H9 (cell line): ENCODE results near the gene ZNF561. TPM values are rescaled to one million over a fixed set of nuclear protein-coding genes. Genes with fewer than 3 reads are reported as not detected.

ENCODE experiments used
- DNase-seq: peaks from one replicate; pipeline ENCODE4 v3.0.0-alpha.2; 2017
- H2AFZ ChIP-seq: one replicate; pipeline ENCODE4 v1.6.1; 2013; ENCODE audit warnings: mild to moderate bottlenecking, low read length, control low read depth, moderate library complexity
- H2AK5ac ChIP-seq: 2 replicates; pipeline ENCODE4 v1.6.1; 2013; ENCODE audit warnings: low read length, control low read depth, mixed read lengths; ENCODE audit not compliant: insufficient read length
- H2BK120ac ChIP-seq: one replicate; pipeline ENCODE4 v1.6.1; 2013; ENCODE audit warnings: low read depth, mild to moderate bottlenecking, low read length, control low read depth, inconsistent platforms; ENCODE audit not compliant: poor library complexity, severe bottlenecking
- H2BK12ac ChIP-seq: 2 replicates; pipeline ENCODE4 v1.6.1; 2013; ENCODE audit warnings: low read length, control low read depth, mixed read lengths, low read depth; ENCODE audit not compliant: insufficient read length
- H2BK15ac ChIP-seq: 2 replicates; pipeline ENCODE4 v1.6.1; 2013; ENCODE audit warnings: low read depth, low read length, control low read depth
- H2BK20ac ChIP-seq: one replicate; pipeline ENCODE4 v1.6.1; 2013; ENCODE audit warnings: low read depth, mild to moderate bottlenecking, low read length, control low read depth, inconsistent platforms; ENCODE audit not compliant: poor library complexity, severe bottlenecking
- H2BK5ac ChIP-seq: 2 replicates; pipeline ENCODE4 v1.6.1; 2013; ENCODE audit warnings: low read length, control low read depth, mixed read lengths; ENCODE audit not compliant: insufficient read length
- H3K14ac ChIP-seq: 2 replicates; pipeline ENCODE4 v1.6.1; 2013; ENCODE audit warnings: low read length, control low read depth; ENCODE audit not compliant: insufficient read depth
- H3K18ac ChIP-seq: 2 replicates; pipeline ENCODE4 v1.6.1; 2013; ENCODE audit warnings: low read depth, mild to moderate bottlenecking, mixed read lengths, low read length, control low read depth; ENCODE audit not compliant: insufficient read length
- H3K23ac ChIP-seq: 2 replicates; pipeline ENCODE4 v1.6.1; 2013; ENCODE audit warnings: low read length, control low read depth, mixed read lengths, low read depth; ENCODE audit not compliant: insufficient read length
- H3K23me2 ChIP-seq: 2 replicates; pipeline ENCODE4 v1.6.1; 2013; ENCODE audit warnings: low read depth, mild to moderate bottlenecking, mixed read lengths, low read length, control low read depth; ENCODE audit not compliant: insufficient read length, poor library complexity, severe bottlenecking
- H3K27ac ChIP-seq: 2 replicates; pipeline ENCODE4 v1.5.1; 2013; ENCODE audit warnings: low read length, control low read depth, mixed read lengths, low read depth; ENCODE audit not compliant: insufficient read length
- H3K27me3 ChIP-seq: 2 replicates; pipeline ENCODE4 v1.6.1; 2013; ENCODE audit warnings: low read length, control low read depth, inconsistent platforms; ENCODE audit not compliant: insufficient read depth
- H3K4ac ChIP-seq: 2 replicates; pipeline ENCODE4 v1.6.1; 2013; ENCODE audit warnings: low read depth, mild to moderate bottlenecking, control low read depth, inconsistent platforms, low read length, moderate library complexity
- H3K4me1 ChIP-seq: 2 replicates; pipeline ENCODE4 v1.6.1; 2013; ENCODE audit warnings: low read length, control low read depth, inconsistent platforms; ENCODE audit not compliant: insufficient read depth
- H3K4me2 ChIP-seq: 2 replicates; pipeline ENCODE4 v1.6.1; 2013; ENCODE audit warnings: low read length, control low read depth, mixed read lengths; ENCODE audit not compliant: insufficient read length, insufficient read depth
- H3K56ac ChIP-seq: 2 replicates; pipeline ENCODE4 v1.6.1; 2013; ENCODE audit warnings: low read depth, mild to moderate bottlenecking, mixed read lengths, low read length, control low read depth; ENCODE audit not compliant: insufficient read length
- H3K79me1 ChIP-seq: 2 replicates; pipeline ENCODE4 v1.6.1; 2013; ENCODE audit warnings: low read depth, mild to moderate bottlenecking, moderate library complexity, low read length, control low read depth, inconsistent platforms; ENCODE audit not compliant: insufficient read depth, poor library complexity, severe bottlenecking
- H3K79me2 ChIP-seq: 2 replicates; pipeline ENCODE4 v1.6.1; 2013; ENCODE audit warnings: low read length, control low read depth, inconsistent platforms; ENCODE audit not compliant: insufficient read depth
- H3K9ac ChIP-seq: 2 replicates; pipeline ENCODE4 v1.6.1; 2013; ENCODE audit warnings: low read length, control low read depth, mixed read lengths; ENCODE audit not compliant: insufficient read length; ENCODE audit errors: extremely low read depth
- H3K9me3 ChIP-seq: one replicate; pipeline ENCODE4 v1.6.1; 2013; ENCODE audit warnings: low read depth, low read length, inconsistent platforms; ENCODE audit not compliant: control insufficient read depth
- H3T11ph ChIP-seq: one replicate; pipeline ENCODE4 v1.6.1; 2013; ENCODE audit warnings: mild to moderate bottlenecking, low read length, control low read depth, inconsistent platforms
- H4K20me1 ChIP-seq: one replicate; pipeline ENCODE4 v1.6.1; 2013; ENCODE audit not compliant: control insufficient read depth, insufficient read length, insufficient read depth
- H4K5ac ChIP-seq: 2 replicates; pipeline ENCODE4 v1.6.1; 2013; ENCODE audit warnings: low read depth, mild to moderate bottlenecking, mixed read lengths, low read length, control low read depth; ENCODE audit not compliant: insufficient read length
- H4K8ac ChIP-seq: replicated peaks from 2 replicates; pipeline ENCODE4 v1.6.1; 2013; ENCODE audit warnings: low read length, control low read depth, mixed read lengths, low read depth; ENCODE audit not compliant: insufficient read length
- H4K91ac ChIP-seq: 2 replicates; pipeline ENCODE4 v1.6.1; 2013; ENCODE audit warnings: low read depth, mild to moderate bottlenecking, moderate library complexity, mixed read lengths, low read length, control low read depth; ENCODE audit not compliant: insufficient read length
- H3K27ac Mint-ChIP-seq, 3 experiments: 2 replicates in 2 of 3; 3 replicates in 1 of 3; pipeline ENCODE4 v1.8.0; 2020 to 2021; ENCODE audit warnings: mixed read lengths in 3 of 3, mild to moderate bottlenecking in 1 of 3, moderate library complexity in 1 of 3
- H3K27me3 Mint-ChIP-seq: 2 replicates; pipeline ENCODE4 v1.8.0; 2021; ENCODE audit warnings: low read depth, mild to moderate bottlenecking, moderate library complexity, mixed read lengths
- H3K36me3 Mint-ChIP-seq, 3 experiments: 2 replicates in 2 of 3; 3 replicates in 1 of 3; pipeline ENCODE4 v1.8.0; 2020 to 2021; ENCODE audit warnings: low read depth in 3 of 3, mixed read lengths in 3 of 3; ENCODE audit not compliant: insufficient read depth in 1 of 3
- H3K4me1 Mint-ChIP-seq, 2 experiments: 2 replicates each; pipeline ENCODE4 v1.8.0; 2020; ENCODE audit warnings: mixed read lengths in 2 of 2
- H3K4me3 Mint-ChIP-seq, 2 experiments: 2 replicates in 1 of 2; 3 replicates in 1 of 2; pipeline ENCODE4 v1.8.0; 2020 to 2021; ENCODE audit warnings: mild to moderate bottlenecking in 2 of 2, mixed read lengths in 2 of 2, moderate library complexity in 1 of 2
- H3K9me3 Mint-ChIP-seq, 2 experiments: 2 replicates in 1 of 2; 3 replicates in 1 of 2; pipeline ENCODE4 v1.8.0; 2020; ENCODE audit warnings: mild to moderate bottlenecking in 2 of 2, mixed read lengths in 2 of 2, moderate library complexity in 1 of 2
- CTCF ChIP-seq: fragments of 200-600 bp; sonication (generic); conservative IDR thresholded peaks from 3 replicates; pipeline ENCODE4 v1.8.0; 2021; ENCODE audit warnings: antibody characterized with exemption, mild to moderate bottlenecking
- WGBS: extraction: QIAGEN DNeasy Blood & Tissue Kit; methylation state at CpG from one replicate; pipeline ENCODE4 v1.1.7; 2013; ENCODE audit warnings: missing lambda C conversion rate, low lambda C conversion rate, mixed read lengths; ENCODE audit not compliant: insufficient read length; ENCODE audit errors: extremely low coverage; 5-methylcytosine and 5-hydroxymethylcytosine counted together
- total RNA-seq: library from RNA; stranded (reverse); gene quantifications from 2 replicates; pipeline ENCODE4 v1.2.1, GENCODE V29; 2021

Gene ZNF561
- total RNA-seq, 1 experiment from 2014 or later: 50.8 TPM

GRCh38 chr19:9627856-9628255, 6.8 kb upstream of the ZNF561 start:
- Mint-ChIP-seq H3K4me1 (peaks cover 10% of the 10 kb centered on the region in 2 experiments), H3K4me3 (no peak overlapping the region), H3K36me3 (peaks cover 15 to 24% (median 17%) of the 10 kb centered on the region in 3 experiments), H3K27ac (no peak overlapping the region; a peak in 1 of 7 replicates), H3K9me3 (no peaks in the 10 kb centered on the region; a peak in 1 of 5 replicates), H3K27me3 (no peaks in the 10 kb centered on the region)
- no peak overlapping the region for H4K91ac ChIP-seq
- no peak overlapping the region for H2BK5ac ChIP-seq
- no peak overlapping the region for H2AK5ac ChIP-seq
- no CpG with 5 or more reads among the region's 2 CpGs for WGBS
- no peak overlapping the region for H2AFZ ChIP-seq
- H4K8ac ChIP-seq: no peak overlapping the region
- H4K20me1 ChIP-seq: no peaks in the 10 kb centered on the region
- no peaks in the 10 kb centered on the region for H3K4me1 ChIP-seq
- H3K23me2 ChIP-seq: no peaks in the 10 kb centered on the region
- no peak overlapping the region for H3K9ac ChIP-seq
- H4K5ac ChIP-seq: no peak overlapping the region
- no peak overlapping the region for H2BK120ac ChIP-seq
- no peak overlapping the region for H3K4me2 ChIP-seq
- H3K14ac ChIP-seq: no peak overlapping the region
- H2BK20ac ChIP-seq: no peak overlapping the region
- no peaks in the 10 kb centered on the region for H3K9me3 ChIP-seq
- no peak for TF ChIP-seq CTCF
- no peak overlapping the region for H3T11ph ChIP-seq
- no peak overlapping the region for H2BK12ac ChIP-seq
- H3K79me1 ChIP-seq: no peaks in the 10 kb centered on the region
- no peak overlapping the region for H2BK15ac ChIP-seq
- no peak overlapping the region for H3K23ac ChIP-seq
- no peak overlapping the region for H3K56ac ChIP-seq
- H3K18ac ChIP-seq: no peak overlapping the region
- H3K27ac ChIP-seq: no peak overlapping the region
- no peaks in the 10 kb centered on the region for H3K27me3 ChIP-seq
- DNase-seq: no peak
- no peaks in the 10 kb centered on the region for H3K79me2 ChIP-seq
- no peak overlapping the region for H3K4ac ChIP-seq
